OCI-LY3 (cell line): ENCODE results near the gene TCTN2.

Experiments
- H2AFZ ChIP-seq: fragments of 200-600, 300-600 bp; shearing (Covaris generic); 2 replicates; pipeline ENCODE4 v1.6.0; 2014; ENCODE audit warnings: antibody characterized with exemption, low read depth, low read length
- H3K27ac ChIP-seq: fragments of 200-600, 300-600 bp; sonication (generic); 2 replicates; pipeline ENCODE4 v1.5.1; 2014; ENCODE audit warnings: mild to moderate bottlenecking, low read length, moderate library complexity, mixed read lengths
- H3K27me3 ChIP-seq: fragments of 200-600, 300-600 bp; sonication (generic); 2 replicates; pipeline ENCODE4 v1.6.1; 2014; ENCODE audit warnings: low read depth, low read length, mixed read lengths
- H3K36me3 ChIP-seq: fragments of 200-600, 300-600 bp; sonication (generic); replicated peaks from 2 replicates; pipeline ENCODE3; 2014; ENCODE audit warnings: low read depth, low read length, mixed read lengths
- H3K4me1 ChIP-seq: fragments of 300-600, 200-600 bp; sonication (generic); 2 replicates; pipeline ENCODE4 v1.6.1; 2014; ENCODE audit warnings: low read length, mixed read lengths
- H3K4me2 ChIP-seq: fragments of 200-600, 300-600 bp; sonication (generic); 2 replicates; pipeline ENCODE4 v1.6.1; 2014; ENCODE audit warnings: low read length, mixed read lengths
- H3K4me3 ChIP-seq: fragments of 300-600, 200-600 bp; sonication (generic); 2 replicates; pipeline ENCODE4 v1.5.1; 2014; ENCODE audit warnings: antibody characterized with exemption, mild to moderate bottlenecking, low read length, moderate library complexity
- H3K79me2 ChIP-seq: fragments of 300-600, 200-600 bp; shearing (Covaris generic); 2 replicates; pipeline ENCODE4 v1.6.1; 2014; ENCODE audit warnings: mild to moderate bottlenecking, low read length, mixed read lengths
- H3K9ac ChIP-seq: fragments of 300-600, 200-600 bp; shearing (Covaris generic); 2 replicates; pipeline ENCODE4 v1.6.0; 2014; ENCODE audit warnings: mild to moderate bottlenecking, low read length, moderate library complexity
- H3K9me3 ChIP-seq: fragments of 200-600, 300-600 bp; shearing (Covaris generic); 2 replicates; pipeline ENCODE4 v1.6.1; 2014; ENCODE audit warnings: low read length, mixed read lengths; ENCODE audit not compliant: insufficient read depth
- H4K20me1 ChIP-seq: fragments of 200-600, 300-600 bp; sonication (generic); 2 replicates; pipeline ENCODE4 v1.6.1; 2016; ENCODE audit warnings: low read length, mixed read lengths; ENCODE audit not compliant: insufficient read depth
- EZH2phosphoT487 ChIP-seq: fragments of 200-600 bp; shearing (Covaris generic); IDR thresholded peaks from 2 replicates; pipeline ENCODE4 v1.6.1; 2018; ENCODE audit warnings: antibody characterized with exemption, mixed run types, low read depth
- TF ChIP-seq, protein P1 (sequence below): fragments of 200-600, 300-600 bp; sonication (generic); IDR thresholded peaks from 2 replicates; pipeline ENCODE4 v1.5.1; 2014; ENCODE audit warnings: antibody characterized with exemption, low read length, low read depth

The TCTN2 gene

DNA sequence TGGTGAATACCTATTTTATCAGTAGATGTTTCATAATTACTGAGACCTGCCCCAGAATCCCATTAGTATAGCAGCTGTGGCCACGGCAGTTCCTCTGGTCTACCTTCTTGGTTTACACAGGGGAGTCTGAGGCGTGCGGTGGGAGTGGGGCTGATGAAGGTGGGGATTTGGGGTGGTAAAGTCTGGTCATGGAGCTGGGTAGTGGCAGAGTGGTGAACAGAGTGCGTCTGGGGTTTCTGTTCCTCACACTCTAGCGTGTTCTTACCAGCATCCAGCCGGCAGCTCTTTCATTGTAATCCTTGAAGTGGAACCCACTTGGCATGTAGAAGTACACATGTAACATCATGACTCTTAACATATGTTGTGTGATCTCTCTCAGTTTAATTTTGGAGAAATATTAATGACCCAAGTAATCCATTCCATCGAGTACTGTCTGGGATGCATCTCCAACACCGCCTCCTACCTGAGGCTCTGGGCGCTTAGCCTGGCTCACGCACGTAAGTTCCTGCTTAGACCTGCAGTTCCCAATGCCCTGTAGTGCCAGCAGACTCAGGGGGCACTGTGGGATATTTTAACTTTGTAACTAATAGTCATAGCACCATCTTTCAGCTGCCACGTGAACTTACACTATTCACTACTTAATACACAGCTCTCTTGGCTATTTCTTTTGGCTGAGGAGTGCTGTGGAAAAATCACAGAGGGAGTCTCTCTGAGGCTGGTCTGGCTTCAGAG is 83.3 kb downstream of the TCTN2 start:
- no peak overlapping the region for H3K4me2 ChIP-seq
- H3K4me1 ChIP-seq, result no peaks in the 10 kb centered on the region
- no peaks in the 10 kb centered on the region for H3K9me3 ChIP-seq
- no peak overlapping the region for H2AFZ ChIP-seq
- no peaks in the 10 kb centered on the region for H3K79me2 ChIP-seq
- H3K27me3 ChIP-seq, result no peaks in the 10 kb centered on the region
- TF ChIP-seq EZH2phosphoT487, result no peak
- TF ChIP-seq, protein P1, sequence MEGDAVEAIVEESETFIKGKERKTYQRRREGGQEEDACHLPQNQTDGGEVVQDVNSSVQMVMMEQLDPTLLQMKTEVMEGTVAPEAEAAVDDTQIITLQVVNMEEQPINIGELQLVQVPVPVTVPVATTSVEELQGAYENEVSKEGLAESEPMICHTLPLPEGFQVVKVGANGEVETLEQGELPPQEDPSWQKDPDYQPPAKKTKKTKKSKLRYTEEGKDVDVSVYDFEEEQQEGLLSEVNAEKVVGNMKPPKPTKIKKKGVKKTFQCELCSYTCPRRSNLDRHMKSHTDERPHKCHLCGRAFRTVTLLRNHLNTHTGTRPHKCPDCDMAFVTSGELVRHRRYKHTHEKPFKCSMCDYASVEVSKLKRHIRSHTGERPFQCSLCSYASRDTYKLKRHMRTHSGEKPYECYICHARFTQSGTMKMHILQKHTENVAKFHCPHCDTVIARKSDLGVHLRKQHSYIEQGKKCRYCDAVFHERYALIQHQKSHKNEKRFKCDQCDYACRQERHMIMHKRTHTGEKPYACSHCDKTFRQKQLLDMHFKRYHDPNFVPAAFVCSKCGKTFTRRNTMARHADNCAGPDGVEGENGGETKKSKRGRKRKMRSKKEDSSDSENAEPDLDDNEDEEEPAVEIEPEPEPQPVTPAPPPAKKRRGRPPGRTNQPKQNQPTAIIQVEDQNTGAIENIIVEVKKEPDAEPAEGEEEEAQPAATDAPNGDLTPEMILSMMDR, result peak; percentile 15; the same call in 1 of the 2 replicates
- no peak overlapping the region for H3K9ac ChIP-seq
- H3K4me3 ChIP-seq, result no peak overlapping the region
- H4K20me1 ChIP-seq, result no peaks in the 10 kb centered on the region
- H3K27ac ChIP-seq, result no peak overlapping the region
- peaks cover 28% of the 10 kb centered on the region for H3K36me3 ChIP-seq

DNA sequence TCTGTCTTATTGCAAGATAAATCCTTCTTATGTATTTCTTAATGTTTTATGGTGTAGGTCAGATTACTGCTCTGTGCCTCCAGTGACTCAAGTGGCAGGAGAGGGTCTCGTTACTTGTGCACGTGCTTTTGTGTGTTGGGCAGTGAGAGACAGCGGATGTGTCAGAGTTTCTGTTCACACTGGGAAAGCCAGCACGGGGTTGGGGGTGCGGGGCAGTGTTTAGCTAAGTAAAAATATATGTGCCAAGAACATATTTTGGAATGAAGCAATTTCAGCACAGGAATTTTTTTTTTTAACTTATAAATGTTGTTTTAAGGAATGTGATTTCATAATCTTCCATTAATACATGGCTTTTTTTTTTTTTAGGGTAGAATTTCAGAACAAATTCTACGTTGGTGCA is 86.6 kb downstream of the TCTN2 start:
- peaks cover 9% of the 10 kb centered on the region; the same call in 1 of the 2 replicates for H3K4me1 ChIP-seq
- H3K36me3 ChIP-seq, result peaks cover 11% of the 10 kb centered on the region
- no peak overlapping the region for H2AFZ ChIP-seq
- no peaks in the 10 kb centered on the region for H3K79me2 ChIP-seq
- H3K4me2 ChIP-seq, result no peak overlapping the region
- no peaks in the 10 kb centered on the region for H4K20me1 ChIP-seq
- H3K9ac ChIP-seq, result no peak overlapping the region
- no peak for TF ChIP-seq EZH2phosphoT487
- TF ChIP-seq, protein P1, result no peak
- no peaks in the 10 kb centered on the region for H3K9me3 ChIP-seq
- H3K27ac ChIP-seq, result no peak overlapping the region
- no peak overlapping the region for H3K4me3 ChIP-seq
- peaks cover 2% of the 10 kb centered on the region for H3K27me3 ChIP-seq
